Measurements from ENCODE around the gene QTRT2. TPM values are rescaled to one million over a fixed set of nuclear protein-coding genes. Genes with fewer than 3 reads are reported as not detected.

QTRT2 gene
- total RNA-seq, 1 donor from 2014 or later, result 22.5 TPM

GRCh38 chr3:114060906-114061655 lies 4.5 kb downstream of the QTRT2 start:
- no peak for TF ChIP-seq CTCF (IDR thresholded peaks at IDR 0.05)
- Histone ChIP-seq H3K36me3 (peaks cover 8% of the 10 kb centered on the region), H3K4me1 (peaks cover 22% of the 10 kb centered on the region), H3K4me3 (no peak overlapping the region), H3K27ac (no peak overlapping the region), H3K27me3 (no peaks in the 10 kb centered on the region), H3K9me3 (no peaks in the 10 kb centered on the region)
- DNase-seq (no peak), ATAC-seq (no peak)
- intact Hi-C loops (cut with DNase I), result no loop called here

- ATAC-seq, result peak; percentile 77
These were observed 11.3 kb downstream of the QTRT2 start for GRCh38 chr3:114067804-114068203.

GRCh38 chr3:114068336-114068735 lies 11.8 kb downstream of the QTRT2 start:
- Histone ChIP-seq H3K27me3 (no peaks in the 10 kb centered on the region), H3K4me3 (no peak overlapping the region), H3K4me1 (no peaks in the 10 kb centered on the region), H3K9me3 (no peaks in the 10 kb centered on the region), H3K36me3 (peaks cover 46% of the 10 kb centered on the region), H3K27ac (no peak overlapping the region)
- TF ChIP-seq CTCF (IDR thresholded peaks at IDR 0.05), result no peak
- intact Hi-C loops (cut with DNase I), result no loop called here
- ATAC-seq (no peak), DNase-seq (no peak)

More at GRCh38 chr3:114067804-114068203, 11.3 kb downstream of the QTRT2 start:
- peaks cover 41% of the 10 kb centered on the region for H3K36me3 ChIP-seq
- DNase-seq, result no peak
- intact Hi-C loops (cut with DNase I), result no loop called here
- H3K4me1 ChIP-seq, result no peaks in the 10 kb centered on the region
- TF ChIP-seq CTCF (IDR thresholded peaks at IDR 0.05), result no peak
- H3K27ac ChIP-seq, result no peak overlapping the region
- no peaks in the 10 kb centered on the region for H3K27me3 ChIP-seq
- no peak overlapping the region for H3K4me3 ChIP-seq
- no peaks in the 10 kb centered on the region for H3K9me3 ChIP-seq

GRCh38 chr3:114071786-114072185 lies 15.2 kb downstream of the QTRT2 start:
- no peaks in the 10 kb centered on the region for H3K27me3 ChIP-seq
- TF ChIP-seq CTCF (IDR thresholded peaks at IDR 0.05), result no peak
- H3K4me3 ChIP-seq, result no peak overlapping the region
- no peaks in the 10 kb centered on the region for H3K4me1 ChIP-seq
- ATAC-seq (no peak), DNase-seq (no peak)
- no peak overlapping the region for H3K27ac ChIP-seq
- no peaks in the 10 kb centered on the region for H3K9me3 ChIP-seq
- intact Hi-C loops (cut with DNase I), result no loop called here
- peaks cover 70% of the 10 kb centered on the region for H3K36me3 ChIP-seq

- Histone ChIP-seq H3K4me3 (no peak overlapping the region), H3K4me1 (peaks cover 8% of the 10 kb centered on the region), H3K27ac (no peak overlapping the region), H3K9me3 (no peaks in the 10 kb centered on the region), H3K27me3 (no peaks in the 10 kb centered on the region), H3K36me3 (peaks cover 89% of the 10 kb centered on the region)
- ATAC-seq, result no peak
- TF ChIP-seq CTCF (IDR thresholded peaks at IDR 0.05), result no peak
- intact Hi-C loops (cut with DNase I), result no loop called here
- no peak for DNase-seq
These were observed 20.2 kb downstream of the QTRT2 start for GRCh38 chr3:114076711-114077110.

All from upper lobe of right lung (tissue), 1 donor.